SK-N-MC (cell line): Measurements from ENCODE around the gene SLC16A12.

Source experiments
- DNase-seq: peaks from one replicate; pipeline ENCODE4 v3.0.0-alpha.2; 2011; ENCODE audit warnings: low read depth, low spot score
- H3K27ac ChIP-seq: fragments of 200-600 bp; sonication (generic); 2 replicates; pipeline ENCODE4 v1.5.1; 2016; ENCODE audit warnings: mixed run types
- H3K36me3 ChIP-seq: fragments of 200-600 bp; sonication (generic); 2 replicates; pipeline ENCODE4 v1.6.1; 2017; ENCODE audit warnings: antibody characterized with exemption, low read length, mixed read lengths; ENCODE audit not compliant: insufficient read depth
- H3K4me3 ChIP-seq: fragments of 200-600 bp; sonication (generic); 2 replicates; pipeline ENCODE4 v1.5.1; 2016
- H3K9ac ChIP-seq: fragments of 200-600 bp; sonication (generic); 2 replicates; pipeline ENCODE4 v1.8.0; 2017; ENCODE audit warnings: mixed run types, mixed read lengths; ENCODE audit not compliant: insufficient read length
- H3K9me3 ChIP-seq: fragments of 200-600 bp; sonication (generic); 2 replicates; pipeline ENCODE4 v1.6.1; 2017; ENCODE audit warnings: low read depth, mild to moderate bottlenecking, antibody characterized with exemption, low read length, moderate library complexity, mixed read lengths
- EZH2 ChIP-seq: fragments of 200-600 bp; sonication (generic); IDR thresholded peaks from one replicate; pipeline ENCODE4 v1.6.1; 2017; ENCODE audit warnings: antibody characterized with exemption
- FOXP2 ChIP-seq: optimal IDR thresholded peaks from 2 replicates; pipeline ENCODE3; 2011; ENCODE audit warnings: mild to moderate bottlenecking, moderate library complexity; ENCODE audit not compliant: insufficient read depth; ENCODE audit errors: extremely low read length, control extremely low read depth
- POLR2AphosphoS5 ChIP-seq: IDR thresholded peaks from 2 replicates; pipeline ENCODE4 v1.6.1; 2012; ENCODE audit warnings: mild to moderate bottlenecking, low read depth, low read length, borderline replicate concordance

SLC16A12 gene

GRCh38 chr10:89504691-89505090 is 30.7 kb downstream of the SLC16A12 start:
- DNase-seq, result no peak
- no peaks in the 10 kb centered on the region for H3K36me3 ChIP-seq
- no peak overlapping the region for H3K9ac ChIP-seq
- TF ChIP-seq FOXP2 (no peak), POLR2AphosphoS5 (no peak), EZH2 (no peak)
- H3K4me3 ChIP-seq, result no peak overlapping the region
- H3K27ac ChIP-seq, result no peak overlapping the region
- no peaks in the 10 kb centered on the region for H3K9me3 ChIP-seq

- no peaks in the 10 kb centered on the region for H3K36me3 ChIP-seq
- H3K9me3 ChIP-seq, result no peaks in the 10 kb centered on the region
- TF ChIP-seq POLR2AphosphoS5, result no peak
- no peak for TF ChIP-seq FOXP2
- no peak for TF ChIP-seq EZH2
- H3K4me3 ChIP-seq, result no peak overlapping the region
- DNase-seq, result no peak
- no peak overlapping the region for H3K27ac ChIP-seq
- H3K9ac ChIP-seq, result no peak overlapping the region
These were observed 31.6 kb downstream of the SLC16A12 start for GRCh38 chr10:89503652-89504370.

GRCh38 chr10:89503151-89503550 is 32.2 kb downstream of the SLC16A12 start:
- TF ChIP-seq POLR2AphosphoS5 (no peak), FOXP2 (no peak), EZH2 (no peak)
- no peak overlapping the region for H3K4me3 ChIP-seq

GRCh38 chr10:89502549-89502948 is 32.8 kb downstream of the SLC16A12 start:
- no peak overlapping the region for H3K4me3 ChIP-seq
- no peak overlapping the region for H3K27ac ChIP-seq

More at GRCh38 chr10:89503151-89503550, 32.2 kb downstream of the SLC16A12 start:
- Histone ChIP-seq H3K36me3 (no peaks in the 10 kb centered on the region), H3K9ac (no peak overlapping the region), H3K27ac (no peak overlapping the region), H3K9me3 (no peaks in the 10 kb centered on the region)
- no peak for DNase-seq

GRCh38 chr10:89494575-89494974 is 40.8 kb downstream of the SLC16A12 start:
- H3K4me3 ChIP-seq, result no peak overlapping the region

More at GRCh38 chr10:89502549-89502948, 32.8 kb downstream of the SLC16A12 start:
- DNase-seq, result no peak
- TF ChIP-seq FOXP2 (no peak), POLR2AphosphoS5 (no peak), EZH2 (no peak)
- H3K9ac ChIP-seq, result no peak overlapping the region
- no peaks in the 10 kb centered on the region for H3K36me3 ChIP-seq
- H3K9me3 ChIP-seq, result no peaks in the 10 kb centered on the region

GRCh38 chr10:89494068-89494467 is 41.3 kb downstream of the SLC16A12 start:
- Histone ChIP-seq H3K4me3 (no peak overlapping the region), H3K9me3 (no peaks in the 10 kb centered on the region), H3K27ac (no peak overlapping the region), H3K9ac (no peak overlapping the region), H3K36me3 (no peaks in the 10 kb centered on the region)
- DNase-seq, result no peak
- TF ChIP-seq EZH2 (no peak), FOXP2 (no peak), POLR2AphosphoS5 (no peak)

More at GRCh38 chr10:89494575-89494974, 40.8 kb downstream of the SLC16A12 start:
- no peak for TF ChIP-seq POLR2AphosphoS5
- H3K36me3 ChIP-seq, result no peaks in the 10 kb centered on the region
- H3K27ac ChIP-seq, result no peak overlapping the region
- H3K9ac ChIP-seq, result no peak overlapping the region
- no peaks in the 10 kb centered on the region for H3K9me3 ChIP-seq
- DNase-seq, result no peak

GRCh38 chr10:89491932-89492331 is 43.5 kb downstream of the SLC16A12 start:
- Histone ChIP-seq H3K4me3 (no peak overlapping the region), H3K9me3 (no peaks in the 10 kb centered on the region), H3K27ac (no peak overlapping the region), H3K9ac (no peak overlapping the region), H3K36me3 (no peaks in the 10 kb centered on the region)
- DNase-seq, result no peak
- TF ChIP-seq EZH2, result no peak
- TF ChIP-seq POLR2AphosphoS5, result no peak
- TF ChIP-seq FOXP2, result no peak

- Histone ChIP-seq H3K9ac (no peak overlapping the region), H3K36me3 (no peaks in the 10 kb centered on the region), H3K27ac (peak overlapping the region; percentile 54; the same call in 1 of the 2 replicates), H3K4me3 (no peak overlapping the region), H3K9me3 (no peaks in the 10 kb centered on the region)
- TF ChIP-seq FOXP2 (no peak), EZH2 (no peak), POLR2AphosphoS5 (no peak)
- DNase-seq, result no peak
These were observed 44.6 kb downstream of the SLC16A12 start for GRCh38 chr10:89490596-89491335.
